GM12875 (cell line): ENCODE data around the gene MYO5B.

ENCODE experiments used
- H3K4me3 ChIP-seq: one replicate; pipeline ENCODE4 v1.5.1; 2011; ENCODE audit warnings: low read depth, low read length, control low read depth
- TF ChIP-seq, protein P1 (sequence below): IDR thresholded peaks from 2 replicates; pipeline ENCODE4 v1.5.1; 2011; ENCODE audit warnings: low read depth, mild to moderate bottlenecking, control low read depth, inconsistent platforms, low read length, moderate library complexity, borderline replicate concordance; ENCODE audit not compliant: insufficient read depth

MYO5B gene

DNA sequence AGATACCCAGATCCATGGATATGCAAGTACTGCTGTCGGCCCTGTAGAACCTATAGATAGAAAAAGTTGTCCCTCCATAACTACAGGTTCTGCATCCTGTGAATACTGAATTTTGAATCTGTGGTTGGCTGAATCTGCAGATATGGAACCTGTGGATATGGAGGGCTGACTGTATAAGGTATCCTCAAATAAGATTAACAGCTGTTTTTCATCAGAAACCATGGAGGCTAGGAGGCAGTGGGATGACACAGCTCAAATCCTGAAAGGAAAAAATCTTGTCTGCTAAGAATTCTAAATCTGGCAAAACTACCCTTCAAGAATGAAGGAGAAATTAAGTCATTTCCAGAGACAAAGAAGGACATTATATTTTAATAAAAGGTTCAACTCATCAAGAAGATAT is 367.0 kb downstream of the MYO5B start:
- TF ChIP-seq, protein P1, sequence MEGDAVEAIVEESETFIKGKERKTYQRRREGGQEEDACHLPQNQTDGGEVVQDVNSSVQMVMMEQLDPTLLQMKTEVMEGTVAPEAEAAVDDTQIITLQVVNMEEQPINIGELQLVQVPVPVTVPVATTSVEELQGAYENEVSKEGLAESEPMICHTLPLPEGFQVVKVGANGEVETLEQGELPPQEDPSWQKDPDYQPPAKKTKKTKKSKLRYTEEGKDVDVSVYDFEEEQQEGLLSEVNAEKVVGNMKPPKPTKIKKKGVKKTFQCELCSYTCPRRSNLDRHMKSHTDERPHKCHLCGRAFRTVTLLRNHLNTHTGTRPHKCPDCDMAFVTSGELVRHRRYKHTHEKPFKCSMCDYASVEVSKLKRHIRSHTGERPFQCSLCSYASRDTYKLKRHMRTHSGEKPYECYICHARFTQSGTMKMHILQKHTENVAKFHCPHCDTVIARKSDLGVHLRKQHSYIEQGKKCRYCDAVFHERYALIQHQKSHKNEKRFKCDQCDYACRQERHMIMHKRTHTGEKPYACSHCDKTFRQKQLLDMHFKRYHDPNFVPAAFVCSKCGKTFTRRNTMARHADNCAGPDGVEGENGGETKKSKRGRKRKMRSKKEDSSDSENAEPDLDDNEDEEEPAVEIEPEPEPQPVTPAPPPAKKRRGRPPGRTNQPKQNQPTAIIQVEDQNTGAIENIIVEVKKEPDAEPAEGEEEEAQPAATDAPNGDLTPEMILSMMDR, result no peak
- no peak overlapping the region for H3K4me3 ChIP-seq

DNA sequence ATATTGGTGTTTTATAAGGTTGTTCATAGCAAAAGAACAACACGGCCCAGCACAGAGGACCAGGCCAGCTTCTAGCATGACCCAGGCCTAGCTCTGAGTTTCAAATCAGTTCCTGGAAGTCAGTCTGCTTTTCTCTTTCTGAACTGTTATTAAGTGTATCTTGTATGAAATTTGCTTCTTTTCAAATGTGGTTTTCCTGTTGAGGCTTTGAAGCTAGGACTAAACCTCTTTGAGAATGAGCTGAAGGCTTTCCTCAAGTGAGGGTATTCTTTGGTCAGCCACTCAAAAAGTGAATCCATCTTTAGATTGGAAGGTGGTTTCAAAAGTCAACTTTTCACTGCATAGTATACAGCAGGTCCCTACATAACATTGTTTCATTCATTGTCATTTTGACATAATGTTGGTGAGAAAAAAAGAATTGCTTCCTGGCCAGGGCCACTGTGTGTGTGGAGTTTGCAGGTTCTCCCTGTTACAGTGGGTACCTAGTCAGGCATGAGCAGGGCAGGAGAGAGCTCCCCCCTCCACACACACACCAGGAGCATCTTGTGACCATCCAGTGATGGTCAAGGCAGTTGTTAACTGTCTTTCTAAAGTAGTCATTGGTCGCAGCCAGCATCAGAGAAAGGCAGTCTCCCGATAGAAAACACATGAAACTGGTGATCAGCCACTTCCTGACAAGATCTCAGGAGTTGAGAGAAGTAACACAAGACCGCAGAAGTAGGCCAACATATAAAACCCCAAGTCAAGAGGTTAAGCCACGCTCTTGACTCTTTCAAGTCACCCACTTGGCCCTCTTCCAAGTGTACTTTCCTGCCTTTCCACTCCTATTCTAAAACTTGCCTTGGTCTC is 374.9 kb downstream of the MYO5B start:
- TF ChIP-seq, protein P1, result no peak
- no peak overlapping the region for H3K4me3 ChIP-seq

DNA sequence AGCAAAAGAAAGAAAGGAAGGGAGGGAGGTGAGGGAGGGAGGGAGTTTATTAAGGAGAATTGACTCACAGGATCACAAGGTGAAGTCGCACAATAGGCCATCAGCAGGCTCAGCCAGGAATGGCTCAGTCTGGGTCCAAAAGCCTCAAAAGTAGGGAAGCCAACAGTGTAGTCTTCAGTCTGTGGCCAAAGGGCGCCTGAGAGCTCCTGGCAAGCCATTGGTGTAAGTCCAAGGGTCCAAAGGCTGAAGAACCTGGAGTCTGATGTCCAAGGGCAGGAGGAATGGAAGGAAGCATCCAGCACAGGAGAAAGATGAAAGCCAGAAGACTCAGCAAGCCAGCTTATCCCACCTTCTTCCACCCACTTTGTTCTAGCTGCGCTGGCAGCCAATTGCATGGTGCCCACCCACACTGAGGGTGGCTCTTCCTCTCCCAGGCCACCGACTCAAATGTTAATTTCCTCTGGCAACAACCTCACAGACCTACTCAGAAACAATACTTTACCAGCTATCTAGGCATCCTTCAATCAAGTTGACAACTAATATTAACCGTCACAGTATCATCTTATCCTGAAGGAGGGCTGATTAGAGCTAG is 375.8 kb downstream of the MYO5B start:
- TF ChIP-seq, protein P1, result no peak

DNA sequence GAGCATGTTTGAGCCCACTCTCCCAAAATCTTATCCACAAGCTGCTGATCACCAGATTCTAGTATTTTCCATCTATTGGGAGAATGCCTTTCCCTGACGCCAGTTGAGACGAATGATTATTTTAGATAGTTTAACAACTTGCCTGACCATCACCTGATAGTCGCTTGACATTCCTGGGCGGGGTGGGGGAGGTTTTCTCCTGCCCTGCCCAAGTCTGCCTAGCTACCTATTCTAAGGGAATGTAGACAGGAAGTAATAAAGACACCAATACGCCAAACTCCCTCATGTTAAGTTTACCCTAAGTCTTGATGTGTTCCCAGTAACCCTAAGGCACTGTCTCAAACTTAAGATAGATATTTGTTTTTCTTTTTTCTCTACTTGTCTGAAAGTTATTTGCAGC is 377.0 kb downstream of the MYO5B start:
- TF ChIP-seq, protein P1, result no peak
- no peak overlapping the region for H3K4me3 ChIP-seq

More for the DNA sequence above, 375.8 kb downstream of the MYO5B start:
- H3K4me3 ChIP-seq, result no peak overlapping the region

DNA sequence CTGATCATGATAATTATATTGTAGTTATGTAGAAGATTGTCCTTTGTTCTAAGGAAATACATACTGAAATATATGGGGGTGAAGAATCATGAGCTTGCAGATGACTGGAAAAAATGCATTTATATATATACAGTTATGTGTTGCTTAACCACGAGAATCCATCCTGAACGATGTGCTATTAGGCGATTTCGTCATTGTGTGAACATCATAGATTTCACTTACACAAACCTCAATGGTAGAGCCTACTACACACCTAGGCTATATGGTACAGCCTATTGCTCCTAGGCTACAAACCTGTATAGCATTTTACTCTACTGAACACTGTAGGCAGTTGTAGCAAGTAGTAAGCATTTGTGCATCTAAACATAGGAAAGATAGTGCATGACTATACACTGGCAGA is 379.0 kb downstream of the MYO5B start:
- TF ChIP-seq, protein P1, result no peak

DNA sequence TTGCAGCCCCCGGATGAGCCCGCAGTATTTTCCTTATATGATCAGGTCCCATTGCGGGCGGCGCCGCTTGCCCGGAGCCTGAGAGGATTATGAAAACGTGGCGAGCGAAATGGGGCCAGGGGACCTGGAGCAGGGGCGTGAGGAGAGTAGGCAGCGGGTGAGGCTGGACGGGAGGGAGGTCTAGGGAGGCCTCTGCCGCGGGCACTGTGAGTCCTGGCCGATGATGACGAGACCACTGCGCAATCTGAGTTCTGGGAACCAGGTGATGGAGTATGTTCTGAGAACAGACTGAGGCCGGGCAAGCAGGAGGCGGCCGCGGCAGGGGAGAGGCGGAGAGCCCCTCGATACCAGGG is 380.8 kb downstream of the MYO5B start:
- peak overlapping the region; percentile 76 for H3K4me3 ChIP-seq
- TF ChIP-seq, protein P1, result no peak

More for the DNA sequence above, 379.0 kb downstream of the MYO5B start:
- H3K4me3 ChIP-seq, result no peak overlapping the region
